ENCODE data around the gene MCF2L2.
A peak's percentile ranks its signal among the peaks of the same experiment; 100 is the strongest.
"Not testable (repeated sequence)": the region's sequence is repeated elsewhere in the genome, so short reads cannot be mapped to it uniquely, and the experiment has no call there.

Gene MCF2L2, protein sequence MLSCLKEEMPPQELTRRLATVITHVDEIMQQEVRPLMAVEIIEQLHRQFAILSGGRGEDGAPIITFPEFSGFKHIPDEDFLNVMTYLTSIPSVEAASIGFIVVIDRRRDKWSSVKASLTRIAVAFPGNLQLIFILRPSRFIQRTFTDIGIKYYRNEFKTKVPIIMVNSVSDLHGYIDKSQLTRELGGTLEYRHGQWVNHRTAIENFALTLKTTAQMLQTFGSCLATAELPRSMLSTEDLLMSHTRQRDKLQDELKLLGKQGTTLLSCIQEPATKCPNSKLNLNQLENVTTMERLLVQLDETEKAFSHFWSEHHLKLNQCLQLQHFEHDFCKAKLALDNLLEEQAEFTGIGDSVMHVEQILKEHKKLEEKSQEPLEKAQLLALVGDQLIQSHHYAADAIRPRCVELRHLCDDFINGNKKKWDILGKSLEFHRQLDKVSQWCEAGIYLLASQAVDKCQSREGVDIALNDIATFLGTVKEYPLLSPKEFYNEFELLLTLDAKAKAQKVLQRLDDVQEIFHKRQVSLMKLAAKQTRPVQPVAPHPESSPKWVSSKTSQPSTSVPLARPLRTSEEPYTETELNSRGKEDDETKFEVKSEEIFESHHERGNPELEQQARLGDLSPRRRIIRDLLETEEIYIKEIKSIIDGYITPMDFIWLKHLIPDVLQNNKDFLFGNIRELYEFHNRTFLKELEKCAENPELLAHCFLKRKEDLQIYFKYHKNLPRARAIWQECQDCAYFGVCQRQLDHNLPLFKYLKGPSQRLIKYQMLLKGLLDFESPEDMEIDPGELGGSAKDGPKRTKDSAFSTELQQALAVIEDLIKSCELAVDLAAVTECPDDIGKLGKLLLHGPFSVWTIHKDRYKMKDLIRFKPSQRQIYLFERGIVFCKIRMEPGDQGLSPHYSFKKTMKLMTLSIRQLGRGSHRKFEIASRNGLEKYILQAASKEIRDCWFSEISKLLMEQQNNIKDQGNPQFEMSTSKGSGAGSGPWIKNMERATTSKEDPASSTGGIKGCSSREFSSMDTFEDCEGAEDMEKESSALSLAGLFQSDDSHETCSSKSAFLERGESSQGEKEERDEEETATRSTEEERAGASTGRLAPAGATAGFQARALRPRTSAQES

DNA sequence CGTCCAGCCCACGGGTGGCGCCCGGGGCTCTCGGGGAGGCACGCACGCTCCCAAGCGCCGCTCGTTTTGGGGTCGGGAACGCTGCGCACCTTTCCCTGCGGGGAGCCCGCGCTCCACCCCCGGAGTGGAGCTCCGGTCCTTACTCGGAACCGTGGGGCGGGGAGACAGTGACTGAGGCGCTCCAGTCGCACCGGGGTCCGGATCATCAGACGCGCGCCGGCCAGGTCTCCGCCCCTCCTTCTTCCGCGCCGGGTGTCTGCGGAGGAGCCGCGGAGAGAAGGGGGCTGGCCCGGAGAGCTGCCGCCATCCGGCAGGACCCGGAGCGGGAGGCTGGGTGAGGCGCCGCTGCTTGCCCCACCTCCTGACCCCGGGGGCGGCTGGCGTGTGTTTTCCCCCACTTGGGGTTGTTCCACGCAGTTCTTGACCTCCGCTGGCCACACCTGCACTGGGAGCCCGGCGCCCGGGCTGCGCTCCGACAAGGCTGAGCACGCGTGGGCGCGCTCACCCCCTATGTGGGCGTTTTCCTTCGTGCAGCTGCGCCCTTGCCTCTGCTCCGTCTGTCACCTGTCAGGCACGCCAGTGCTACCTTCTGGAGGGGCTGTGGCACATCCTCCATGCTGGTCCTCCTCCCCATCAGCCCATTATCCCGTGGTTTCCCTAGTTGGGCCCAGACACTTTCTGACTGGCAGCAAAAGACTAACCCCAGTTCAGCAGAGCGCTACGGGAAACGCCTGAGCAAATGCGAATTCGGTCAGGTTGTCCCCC, at the start of gene MCF2L2:
Gene MCF2L2 (minus strand): TSS at position 173 of the 765 bp plus-strand sequence. CDS start 642 bp downstream, outside the sequence.
- peak; percentile 80 for DNase-seq

DNA sequence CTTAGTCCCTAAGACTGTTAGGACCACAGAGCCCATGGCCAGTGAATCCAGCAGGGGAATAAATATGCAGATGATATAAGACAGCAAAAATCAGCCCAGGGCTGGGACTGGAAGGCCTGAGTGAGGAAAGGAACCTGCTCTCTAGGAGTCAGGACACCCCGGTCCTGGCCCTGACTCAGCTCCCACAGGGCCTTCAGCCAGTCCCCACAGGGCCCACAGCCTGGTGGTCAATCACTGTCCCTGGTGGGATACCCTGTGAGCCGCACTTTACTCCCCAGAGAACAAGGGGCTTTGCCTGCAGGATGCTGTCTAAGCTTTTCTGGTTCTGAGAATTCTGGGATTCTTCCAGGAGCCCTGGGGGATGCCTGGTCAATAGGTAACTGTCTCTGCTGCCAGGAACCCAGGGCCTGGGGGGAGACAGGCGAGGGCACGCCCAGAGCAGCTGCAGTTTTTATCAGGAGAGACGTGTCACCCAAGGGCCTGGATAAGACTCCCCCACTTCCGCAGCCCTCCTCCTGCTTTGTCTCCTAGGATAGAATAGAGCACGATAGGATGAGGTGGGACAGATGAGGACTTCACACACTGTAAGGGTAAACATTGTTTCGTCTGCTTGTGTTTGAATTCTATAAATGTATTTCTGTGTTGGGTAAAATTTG, 49.5 kb upstream of the MCF2L2 start:
- no peak for DNase-seq

DNA sequence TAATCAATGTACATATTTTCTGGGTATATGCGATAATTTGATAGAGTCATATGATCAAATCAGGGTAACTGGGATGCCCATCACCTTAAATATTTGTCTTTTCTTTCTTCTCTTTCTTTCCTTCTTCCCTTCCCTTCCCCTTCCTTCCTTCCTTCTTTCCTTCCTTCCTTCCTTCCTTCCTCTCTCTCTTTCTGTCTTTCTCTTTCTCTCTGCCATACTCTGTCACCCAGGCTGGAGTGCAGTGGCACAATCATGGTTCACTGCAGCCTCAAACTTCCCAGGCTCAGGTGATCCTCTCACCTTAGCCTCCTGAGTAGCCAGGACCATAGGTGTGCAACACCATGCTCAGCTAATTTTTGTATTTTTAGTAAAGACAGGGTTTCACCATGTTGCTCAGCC, 47.3 kb upstream of the MCF2L2 start:
- not testable (repeated sequence) for DNase-seq

DNA sequence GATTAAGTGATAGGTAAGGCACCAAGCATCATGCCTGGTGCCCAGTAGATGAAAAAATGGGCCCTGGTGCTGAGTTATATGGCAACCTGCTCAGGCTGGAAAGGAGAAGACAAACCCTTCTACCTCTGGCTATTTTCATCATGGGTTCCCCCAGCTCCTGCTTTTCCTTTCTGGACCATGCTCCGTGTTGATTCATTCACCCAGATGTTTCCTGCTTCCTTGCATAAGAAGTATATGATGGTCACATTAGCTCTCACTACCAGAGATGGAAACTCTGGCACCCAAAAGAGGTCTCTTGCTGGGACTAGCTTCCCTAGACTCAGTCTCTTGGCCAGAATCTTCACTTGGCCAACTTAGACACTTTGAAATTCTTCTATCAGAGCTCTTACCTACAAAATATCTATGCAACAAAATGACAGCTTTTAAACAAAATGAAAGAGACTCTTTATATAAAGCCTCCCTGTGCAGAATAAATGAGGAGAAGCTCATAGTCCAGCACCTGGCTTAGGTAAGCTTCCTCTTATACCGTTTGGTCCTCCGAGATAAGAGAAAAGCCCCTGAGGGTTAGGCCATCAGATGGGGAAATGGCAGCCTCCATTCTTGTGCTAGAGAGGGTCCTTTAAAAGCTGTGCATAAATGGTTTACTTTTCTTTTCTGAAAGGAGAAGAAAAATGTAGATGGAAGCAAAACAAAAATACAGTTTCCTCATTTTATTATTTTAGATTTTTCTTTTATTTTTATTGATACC, 46.8 kb upstream of the MCF2L2 start:
- no peak for DNase-seq

DNA sequence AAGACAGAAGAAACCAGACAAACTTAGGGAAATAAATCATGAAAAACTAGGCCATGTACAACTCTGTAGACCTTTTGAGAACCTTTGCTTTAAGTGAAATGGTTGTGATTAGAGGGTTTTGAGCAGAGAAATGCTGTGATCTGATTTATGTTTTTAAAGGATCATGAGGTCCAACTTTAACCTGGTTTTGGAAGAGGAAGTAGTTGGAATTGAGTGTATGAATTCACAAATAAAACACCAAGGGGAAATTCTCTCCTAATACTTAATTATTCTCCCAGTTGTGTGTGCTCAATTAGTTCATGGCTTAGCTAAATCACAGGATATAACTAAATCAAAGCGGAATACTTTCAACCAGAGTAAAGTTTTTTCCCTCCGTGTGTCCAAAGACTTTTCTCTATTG, 45.5 kb upstream of the MCF2L2 start:
- DNase-seq, result no peak

DNA sequence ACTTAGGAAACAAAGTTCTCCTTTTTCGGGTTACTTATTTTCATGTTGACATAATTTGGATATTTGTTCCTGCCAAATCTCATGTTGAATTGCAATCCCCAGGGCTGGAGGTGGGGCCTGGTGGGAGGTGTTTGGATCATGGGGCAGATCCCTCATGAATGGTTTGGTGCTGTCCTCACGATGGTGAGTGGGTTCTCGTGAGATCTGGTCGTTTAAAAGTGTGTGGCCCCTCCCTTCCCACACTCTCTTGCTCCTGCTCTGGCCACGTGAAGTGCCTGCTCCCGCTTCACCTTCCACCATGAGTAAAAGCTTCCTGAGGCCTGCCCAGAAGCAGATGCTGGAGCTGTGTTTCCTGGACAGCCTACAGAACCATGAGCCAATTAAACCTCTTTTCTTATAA, 43.7 kb upstream of the MCF2L2 start:
- no peak for DNase-seq

DNA sequence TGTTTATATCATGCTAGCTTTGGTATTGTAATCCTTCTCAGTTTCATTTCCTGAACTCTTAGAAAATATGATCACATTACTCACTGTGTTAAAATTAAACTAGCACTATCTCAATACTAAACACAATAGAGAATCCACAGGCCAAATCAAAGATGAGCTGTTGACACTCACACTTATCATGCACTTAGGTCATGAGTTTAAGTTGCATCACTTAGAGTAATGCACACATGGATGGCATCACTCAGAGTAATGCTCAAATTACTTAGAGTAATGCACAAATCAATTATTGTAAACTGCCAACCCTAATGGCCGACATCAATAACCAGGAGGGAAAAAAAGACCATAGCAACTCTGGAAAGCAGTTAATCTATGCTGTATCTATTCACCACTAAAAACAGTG, 40.0 kb upstream of the MCF2L2 start:
- DNase-seq, result no peak

DNA sequence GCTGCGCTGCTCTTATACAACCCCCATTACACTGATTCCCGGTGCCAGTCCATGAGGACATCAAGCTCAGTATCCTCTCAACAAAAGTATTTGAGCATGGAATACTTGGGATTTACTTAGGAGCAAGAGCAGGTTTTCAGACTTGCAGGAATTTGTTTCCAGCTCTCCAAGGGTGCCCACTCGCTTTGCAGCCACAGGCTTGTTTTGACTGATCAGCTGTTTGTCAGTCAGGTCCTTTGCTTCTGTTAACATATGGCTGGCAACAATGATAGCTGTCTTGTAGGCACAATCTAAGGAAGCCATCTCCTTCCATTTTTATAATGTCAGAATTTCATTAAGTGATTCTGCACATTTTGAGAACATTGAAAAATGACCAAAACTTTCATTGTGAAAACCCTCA, 38.2 kb upstream of the MCF2L2 start:
- DNase-seq, result no peak

DNA sequence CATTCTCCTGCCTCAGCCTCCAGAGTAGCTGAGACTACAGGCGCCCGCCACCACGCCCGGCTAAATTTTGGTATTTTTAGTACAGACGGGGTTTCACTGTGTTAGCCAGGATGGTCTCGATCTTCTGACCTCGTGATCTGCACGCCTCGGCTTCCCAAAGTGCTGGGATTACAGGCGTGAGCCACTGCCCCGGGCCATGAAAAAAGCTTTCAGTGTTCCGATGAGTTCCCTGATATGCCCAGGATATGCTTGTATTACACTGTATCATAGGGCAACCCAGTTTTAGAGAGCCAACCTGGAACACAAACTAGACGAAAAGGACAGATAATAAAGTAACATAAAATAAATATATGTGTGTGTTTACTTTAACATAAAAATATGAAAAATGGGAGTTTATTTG, 37.3 kb upstream of the MCF2L2 start:
- DNase-seq, result not testable (repeated sequence)

DNA sequence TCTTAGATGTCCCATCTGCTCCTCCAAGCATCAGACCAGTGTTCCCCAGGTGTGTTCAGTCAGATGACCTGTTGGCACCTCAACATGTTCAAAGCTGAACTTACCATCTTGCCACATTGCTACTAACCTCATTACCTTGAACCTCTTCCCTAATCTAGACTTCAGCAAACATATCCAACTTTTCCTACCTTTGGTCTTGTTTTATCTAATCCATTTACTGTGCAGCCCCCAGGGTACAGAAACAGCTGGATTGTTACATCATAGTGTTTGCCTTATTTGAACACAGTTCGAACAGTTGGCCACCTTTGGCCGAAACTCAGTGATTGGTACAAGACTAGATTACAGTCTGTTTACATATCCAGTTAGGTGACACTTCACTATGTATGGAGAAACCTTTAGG, 36.1 kb upstream of the MCF2L2 start:
- DNase-seq, result no peak

DNA sequence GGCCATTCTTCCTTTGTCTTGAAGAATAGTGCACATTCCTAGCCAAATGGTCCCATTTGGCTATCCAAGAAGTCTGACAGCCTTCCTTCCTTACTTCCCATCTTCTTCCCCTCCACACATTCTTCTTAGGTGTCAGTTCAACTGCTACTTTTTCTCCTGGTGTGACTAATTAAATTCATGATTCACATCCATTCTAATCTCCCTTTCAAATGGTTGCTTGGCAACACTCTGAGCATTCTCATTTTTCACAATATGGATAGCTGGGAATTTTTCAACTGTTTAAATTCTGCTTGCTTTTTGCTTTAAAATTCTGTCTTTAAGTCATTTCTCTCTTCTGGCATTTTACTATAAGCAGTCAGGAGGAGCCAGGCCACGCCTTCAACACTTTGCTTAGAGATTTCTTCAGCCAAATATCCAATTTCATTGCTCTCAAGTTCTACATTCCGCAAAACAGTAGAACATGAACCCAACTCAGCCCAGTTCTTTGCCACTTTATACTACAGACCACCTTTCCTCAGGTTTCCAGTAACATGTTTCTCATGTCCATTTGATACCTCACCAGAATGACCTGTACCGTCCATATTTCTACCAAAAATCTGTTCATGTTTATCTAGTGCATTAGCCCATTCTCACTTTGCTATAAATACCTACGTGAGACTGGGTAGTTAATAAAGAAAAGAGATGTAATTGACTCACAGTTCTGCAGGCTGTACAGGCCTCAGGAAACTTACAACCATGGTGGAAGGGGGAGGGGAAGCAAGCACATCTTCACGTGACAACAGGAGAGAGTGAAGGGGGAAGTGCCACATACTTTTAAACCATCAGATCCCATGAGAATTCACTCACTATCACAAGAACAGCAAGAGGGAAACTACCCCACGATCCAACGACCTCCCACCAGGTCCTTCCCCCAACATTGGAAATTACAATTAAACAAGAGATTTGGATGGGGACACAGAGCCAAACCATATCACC, 31.9 kb upstream of the MCF2L2 start:
- DNase-seq, result no peak

DNA sequence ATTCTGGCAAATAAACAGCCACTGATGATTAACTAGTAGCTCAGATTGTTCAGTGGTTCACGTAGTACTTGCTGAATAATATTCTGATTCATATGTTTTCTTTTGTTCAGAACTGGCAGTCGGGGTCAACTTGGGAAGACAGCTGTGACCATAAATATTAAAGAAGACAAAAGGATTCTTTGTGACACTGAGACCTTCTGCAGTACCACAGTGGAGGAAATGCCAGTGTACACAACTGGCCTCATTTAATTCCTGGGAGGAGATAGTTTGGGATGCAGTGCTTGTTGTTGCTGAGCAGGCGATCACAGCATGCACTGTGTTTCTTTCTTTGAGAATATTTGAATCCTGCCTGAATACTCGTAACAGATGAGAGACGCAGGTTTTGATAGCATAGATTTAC, 26.7 kb upstream of the MCF2L2 start:
- DNase-seq, result no peak

DNA sequence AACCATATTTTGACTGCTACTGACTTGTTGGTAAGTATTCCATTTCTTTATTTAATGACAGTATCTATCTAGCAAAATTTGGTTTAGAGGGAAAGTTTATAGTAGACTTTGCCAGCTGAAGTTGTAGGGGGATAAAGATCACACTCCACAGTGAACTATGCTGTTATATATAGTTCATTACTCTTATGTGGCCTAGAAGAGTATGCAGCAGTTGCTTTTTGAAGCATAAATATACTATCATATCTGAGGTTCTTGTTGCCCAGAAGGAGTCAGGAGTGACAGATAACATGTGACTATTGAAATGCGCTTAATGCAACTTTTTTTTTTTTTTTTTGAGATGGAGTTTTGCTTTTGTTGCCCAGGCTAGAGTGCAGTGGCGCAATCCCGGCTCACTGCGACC, 25.6 kb upstream of the MCF2L2 start:
- no peak for DNase-seq

DNA sequence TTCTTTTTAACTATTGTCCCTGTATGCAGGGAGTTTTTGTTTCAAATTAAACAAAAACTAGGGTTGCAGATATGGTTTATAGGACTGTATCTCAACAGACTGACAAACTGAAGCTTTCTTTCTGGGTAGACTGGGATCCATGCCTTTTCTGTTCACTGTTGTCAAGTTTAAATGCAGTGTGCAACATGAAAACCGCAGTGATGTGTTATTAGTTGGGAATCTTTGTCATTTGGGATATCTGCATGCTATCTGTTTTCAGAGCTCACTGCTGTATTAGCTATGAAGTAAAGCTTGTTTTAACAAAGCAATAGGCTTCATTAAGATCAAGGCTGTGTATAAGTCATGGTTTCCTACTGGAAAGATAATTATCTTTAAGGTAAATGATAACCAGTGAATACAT, 21.4 kb upstream of the MCF2L2 start:
- DNase-seq, result no peak

DNA sequence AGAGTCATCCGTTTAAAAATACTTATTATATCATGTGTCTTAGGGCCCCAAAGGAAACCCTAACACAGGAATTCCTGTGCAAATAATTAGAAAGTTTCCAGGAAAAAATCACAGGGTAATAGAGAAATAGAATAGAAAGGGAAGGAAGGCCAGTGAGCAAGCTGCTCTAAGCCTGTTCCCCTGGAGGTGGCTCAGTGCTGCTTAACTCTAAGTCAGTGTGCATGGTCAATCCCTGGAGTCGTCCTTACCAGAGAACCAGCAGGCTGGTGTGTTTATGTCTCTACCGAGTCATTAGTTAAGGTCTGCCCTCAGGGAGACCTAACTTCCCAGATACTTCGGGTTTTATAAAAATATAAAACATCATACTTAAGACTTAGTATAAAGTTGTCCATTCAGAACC, 21.0 kb upstream of the MCF2L2 start:
- peak; percentile 84 for DNase-seq

DNA sequence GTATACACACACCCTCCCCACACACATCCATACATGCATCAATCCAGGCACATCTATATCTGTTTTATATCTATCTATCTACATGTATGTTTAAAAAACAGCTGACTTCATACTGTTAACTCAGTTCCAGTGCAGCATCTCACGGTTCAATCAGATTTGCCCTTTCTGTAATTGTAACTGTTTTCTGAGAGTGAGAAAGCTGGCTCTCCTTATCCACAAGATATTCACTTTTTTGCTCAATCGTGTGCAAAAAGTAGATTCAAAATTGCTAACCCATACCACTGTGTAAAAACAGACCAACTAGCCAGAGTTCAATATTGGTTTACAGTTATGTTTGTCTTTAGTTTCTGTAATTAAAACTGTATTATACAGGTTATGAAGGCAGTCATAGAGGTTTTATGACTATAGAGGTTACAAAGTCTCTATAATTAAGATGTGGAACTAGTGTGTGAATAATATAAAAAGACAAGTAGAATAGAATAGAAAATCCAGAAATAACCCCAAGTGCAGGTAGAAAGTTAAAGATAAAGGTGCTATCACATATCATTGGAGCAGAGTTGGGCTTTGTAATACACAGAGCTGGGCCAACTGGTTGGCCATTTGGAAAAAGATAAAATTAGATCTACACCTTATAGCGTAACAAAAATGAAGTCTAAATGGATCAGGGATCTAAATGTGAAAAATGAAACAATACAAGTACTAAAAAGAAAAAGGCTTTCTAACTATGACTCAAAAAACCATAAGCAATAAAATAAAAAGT, 20.1 kb upstream of the MCF2L2 start:
- no peak for DNase-seq

DNA sequence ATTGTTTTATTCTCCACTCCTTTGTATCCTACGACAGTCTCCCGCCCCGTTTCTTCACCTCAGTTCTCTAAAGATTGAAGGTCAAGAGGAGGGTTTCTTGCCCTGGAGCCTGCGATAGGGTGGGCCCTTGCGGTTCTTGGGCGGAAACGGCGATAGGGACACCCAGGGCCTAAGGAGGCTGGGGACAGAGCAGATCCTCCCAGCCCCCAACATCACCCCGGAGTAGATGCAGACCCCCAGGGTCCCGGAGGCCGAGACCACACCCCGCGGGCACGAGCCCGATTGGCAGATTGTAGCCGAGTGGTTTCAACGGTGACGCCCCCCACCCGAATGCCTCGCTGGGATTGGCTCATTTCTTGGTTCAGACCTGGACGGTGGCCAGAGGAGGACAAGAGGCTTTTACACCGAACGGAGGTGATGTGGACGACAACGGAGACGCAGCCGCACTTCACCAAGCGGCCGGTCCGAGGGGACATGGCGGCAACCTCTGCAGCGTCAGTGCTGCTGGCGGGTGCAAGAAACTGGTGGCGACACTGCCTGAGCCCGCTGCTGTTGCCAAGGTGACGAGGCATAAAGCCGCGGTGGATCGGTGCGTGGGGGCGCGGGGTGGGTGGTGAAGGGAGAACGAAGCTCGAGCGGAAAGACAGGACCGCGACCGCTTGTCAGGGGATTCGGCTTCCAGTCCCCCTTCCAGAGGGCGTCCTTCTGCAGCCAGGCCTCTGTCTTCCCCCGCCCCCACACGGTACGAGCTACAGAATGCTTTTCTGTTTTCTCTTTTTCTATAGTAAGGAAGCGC, 19.0 kb upstream of the MCF2L2 start:
- peak; percentile 99 for DNase-seq

DNA sequence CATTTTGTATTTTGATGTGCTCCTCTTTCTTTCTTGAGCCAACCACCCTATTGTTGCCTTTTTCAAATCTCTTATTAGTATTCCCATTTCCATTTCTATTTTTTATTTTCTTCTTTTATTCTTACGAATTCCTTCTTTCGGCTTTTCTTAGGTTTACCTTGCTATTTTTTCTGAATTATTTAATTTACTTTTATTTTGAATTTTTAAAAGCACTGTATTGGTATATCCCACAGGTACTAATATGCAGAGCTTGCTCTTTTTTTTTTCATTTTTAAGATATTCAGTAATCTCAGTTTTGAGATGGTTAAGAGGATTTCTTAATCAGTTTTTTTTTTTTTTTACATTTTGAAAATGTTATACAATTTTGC, 18.4 kb upstream of the MCF2L2 start:
- DNase-seq, result no peak

DNA sequence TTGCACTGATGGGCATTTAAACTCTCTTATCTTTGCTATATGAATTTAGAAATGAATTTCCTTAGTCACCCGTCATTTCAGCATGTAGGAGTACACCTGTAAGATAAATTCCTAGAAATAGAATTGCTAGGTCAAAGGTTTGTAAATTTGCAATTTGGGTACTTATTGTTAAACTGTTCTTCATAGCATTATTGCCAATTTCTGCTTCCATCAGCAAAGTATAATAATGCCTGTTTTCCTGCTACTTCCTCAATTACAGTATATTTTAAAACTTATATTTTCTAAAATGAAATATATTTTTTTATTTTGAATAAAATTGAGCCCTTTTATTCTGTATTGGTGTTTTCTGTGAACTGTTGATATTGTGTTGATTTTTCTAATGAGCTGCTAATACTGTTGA, 16.3 kb upstream of the MCF2L2 start:
- no peak for DNase-seq
